Dermis blood vessel endothelial cell (primary cell): ENCODE data around the gene PLXNA4. TPM values are rescaled to one million over a fixed set of nuclear protein-coding genes. Genes with fewer than 3 reads are reported as not detected.

Source experiments
- DNase-seq: peaks from one replicate; pipeline ENCODE4 v3.0.0; 2010
- total RNA-seq: library from RNA; depleted of rRNA; stranded (reverse); fragments of >200 nt; gene quantifications from 2 replicates; pipeline ENCODE4 v1.2.3, GENCODE V29; 2014

PLXNA4 gene
- total RNA-seq, 1 donor from 2014 or later: 1.5 TPM

- no peak for DNase-seq
These were observed 500.8 kb downstream of the PLXNA4 start for GRCh38 chr7:132075515-132075914.

DNA sequence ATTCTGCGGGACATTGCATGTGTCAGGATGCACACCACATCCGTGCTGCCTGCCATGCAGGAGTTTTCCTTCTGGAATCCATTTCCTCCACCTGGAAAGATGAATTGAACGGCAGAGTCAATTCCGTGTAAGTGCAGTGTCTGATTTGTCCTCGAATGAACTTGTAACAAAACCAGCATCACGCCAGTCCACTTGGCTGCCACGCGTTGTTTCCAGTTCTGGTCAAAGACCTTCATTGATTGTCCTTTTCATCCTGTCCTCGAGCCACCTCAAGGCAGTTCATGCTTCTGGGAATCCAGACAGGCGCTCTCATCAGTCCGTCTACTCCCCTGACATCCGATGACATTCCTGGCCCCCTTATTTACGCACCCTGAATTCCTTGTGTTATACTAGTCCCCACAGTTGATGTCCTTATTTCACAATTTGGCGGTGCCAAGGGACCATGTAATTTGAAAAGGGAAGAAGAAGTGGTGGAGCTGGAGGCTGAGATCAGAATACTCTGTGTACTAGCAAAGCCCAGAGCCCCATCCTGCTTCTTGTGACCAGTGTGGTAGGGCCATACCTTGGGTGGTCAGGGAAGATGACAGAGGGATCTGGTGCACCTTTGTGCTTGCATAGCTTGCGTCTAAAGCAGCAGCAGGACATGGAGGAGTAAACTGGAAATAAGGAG, 502.2 kb downstream of the PLXNA4 start:
- DNase-seq: no peak
